ENCODE data around the gene CAPSL.

The CAPSL gene

GRCh38 chr5:35902046-35902672, 36.3 kb downstream of the CAPSL start:
- no peak for ATAC-seq
- TF ChIP-seq TCF4 (CRISPR knock-in tag; IDR thresholded peaks at IDR 0.05; ENCODE audit: borderline replicate concordance) = no peak
- TF ChIP-seq ZFP3 (CRISPR knock-in tag; IDR thresholded peaks at IDR 0.05) = no peak
- no peak for TF ChIP-seq CSDC2 (CRISPR knock-in tag; IDR thresholded peaks at IDR 0.05)
- no peak for TF ChIP-seq ISL1 (CRISPR knock-in tag; IDR thresholded peaks at IDR 0.05)
- no peak for TF ChIP-seq GLIS3 (CRISPR knock-in tag; IDR thresholded peaks at IDR 0.05)
- no peak for TF ChIP-seq ARNTL (CRISPR knock-in tag; IDR thresholded peaks at IDR 0.05; ENCODE audit: borderline replicate concordance, low read depth)
- no peak for TF ChIP-seq ZFP30 (CRISPR knock-in tag; IDR thresholded peaks at IDR 0.05)
- TF ChIP-seq ZNF70 (CRISPR knock-in tag; IDR thresholded peaks at IDR 0.05) = no peak
- TF ChIP-seq ZNF8 (CRISPR knock-in tag; IDR thresholded peaks at IDR 0.05) = no peak
- TF ChIP-seq ESRRG (CRISPR knock-in tag; IDR thresholded peaks at IDR 0.05) = no peak
- no peak for TF ChIP-seq ZNF565 (CRISPR knock-in tag; conservative IDR thresholded peaks at IDR 0.05; ENCODE audit: low read depth)
- no peak for TF ChIP-seq ZC3H10 (CRISPR knock-in tag; IDR thresholded peaks at IDR 0.05)
- no peak for TF ChIP-seq POU6F1 (CRISPR knock-in tag; IDR thresholded peaks at IDR 0.05; ENCODE audit: borderline replicate concordance, low read depth)
- TF ChIP-seq BACH2 (CRISPR knock-in tag; IDR thresholded peaks at IDR 0.05; ENCODE audit: borderline replicate concordance) = no peak
- TF ChIP-seq TOX (CRISPR knock-in tag; IDR thresholded peaks at IDR 0.05; ENCODE audit: borderline replicate concordance) = no peak
- no peak for TF ChIP-seq OSR1 (CRISPR knock-in tag; IDR thresholded peaks at IDR 0.05)
- TF ChIP-seq CREB5 (CRISPR knock-in tag; IDR thresholded peaks at IDR 0.05; ENCODE audit: low read depth) = no peak
- TF ChIP-seq PPARA (CRISPR knock-in tag; IDR thresholded peaks at IDR 0.05; ENCODE audit: borderline replicate concordance) = no peak
- no peak for TF ChIP-seq CSRNP3 (CRISPR knock-in tag; IDR thresholded peaks at IDR 0.05)
- TF ChIP-seq PATZ1 (CRISPR knock-in tag; IDR thresholded peaks at IDR 0.05; ENCODE audit: borderline replicate concordance) = no peak

- no peak for ATAC-seq
- TF ChIP-seq ZNF70 (CRISPR knock-in tag; IDR thresholded peaks at IDR 0.05) = no peak
- TF ChIP-seq ZNF8 (CRISPR knock-in tag; IDR thresholded peaks at IDR 0.05) = no peak
- TF ChIP-seq OSR1 (CRISPR knock-in tag; IDR thresholded peaks at IDR 0.05) = no peak
- no peak for TF ChIP-seq ESRRG (CRISPR knock-in tag; IDR thresholded peaks at IDR 0.05)
- no peak for TF ChIP-seq ISL1 (CRISPR knock-in tag; IDR thresholded peaks at IDR 0.05)
- TF ChIP-seq CSDC2 (CRISPR knock-in tag; IDR thresholded peaks at IDR 0.05) = no peak
- no peak for TF ChIP-seq TCF4 (CRISPR knock-in tag; IDR thresholded peaks at IDR 0.05; ENCODE audit: borderline replicate concordance)
- no peak for TF ChIP-seq PATZ1 (CRISPR knock-in tag; IDR thresholded peaks at IDR 0.05; ENCODE audit: borderline replicate concordance)
- TF ChIP-seq POU6F1 (CRISPR knock-in tag; IDR thresholded peaks at IDR 0.05; ENCODE audit: borderline replicate concordance, low read depth) = no peak
- no peak for TF ChIP-seq TSHZ2 (CRISPR knock-in tag; IDR thresholded peaks at IDR 0.05)
- no peak for TF ChIP-seq ZC3H10 (CRISPR knock-in tag; IDR thresholded peaks at IDR 0.05)
- TF ChIP-seq RARB (CRISPR knock-in tag; IDR thresholded peaks at IDR 0.05) = no peak
- TF ChIP-seq TOX (CRISPR knock-in tag; IDR thresholded peaks at IDR 0.05; ENCODE audit: borderline replicate concordance) = no peak
- TF ChIP-seq SNAI2 (CRISPR knock-in tag; IDR thresholded peaks at IDR 0.05) = no peak
Measured at GRCh38 chr5:35900972-35901695, 37.3 kb downstream of the CAPSL start.

Data from SK-N-SH treated with all-trans-retinoic acid at 6 μM for 48 hours (cell line).